ENCODE results near the gene SERPINA5.
"Not testable (repeated sequence)": the region's sequence is repeated elsewhere in the genome, so short reads cannot be mapped to it uniquely, and the experiment has no call there.

SERPINA5 gene

GRCh38 chr14:94575730-94576585 is 5.3 kb upstream of the SERPINA5 start:
- no peak for TF ChIP-seq CTCF (conservative IDR thresholded peaks at IDR 0.05; ENCODE audit: low read depth, low read length)
- H3K4me3 ChIP-seq (ENCODE audit: low read length), result no peak overlapping the region
- peak; percentile 59 for DNase-seq (ENCODE audit: low read depth)

GRCh38 chr14:94577472-94577871 is 3.8 kb upstream of the SERPINA5 start:
- not testable (repeated sequence) for H3K4me3 ChIP-seq (ENCODE audit: low read length)

DNA sequence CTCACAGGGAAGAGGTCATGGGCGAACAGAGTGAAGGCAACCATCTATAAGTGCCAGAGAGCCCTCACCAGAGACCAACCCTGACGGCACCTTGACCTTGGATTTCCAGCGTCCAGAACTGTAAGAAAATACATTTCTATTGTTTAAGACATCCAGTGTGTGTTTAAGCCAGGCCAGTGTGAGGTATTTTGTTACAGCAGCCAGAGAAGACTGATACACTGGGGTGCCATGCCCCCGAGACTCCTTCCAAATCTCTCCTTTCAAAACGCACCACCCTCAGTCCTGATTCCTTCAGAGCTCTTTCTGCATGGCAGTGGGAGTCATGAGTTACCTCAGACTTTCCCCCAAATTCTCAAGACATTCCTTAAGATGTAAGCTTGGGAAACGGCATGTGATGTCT is 2.5 kb upstream of the SERPINA5 start:
- no peak for DNase-seq (ENCODE audit: low read depth)
- TF ChIP-seq CTCF (conservative IDR thresholded peaks at IDR 0.05; ENCODE audit: low read depth, low read length), result no peak

More at GRCh38 chr14:94577472-94577871, 3.8 kb upstream of the SERPINA5 start:
- not testable (repeated sequence) for DNase-seq (ENCODE audit: low read depth)

GRCh38 chr14:94582199-94582750 is 1.0 kb downstream of the SERPINA5 start:
- no peak overlapping the region for H3K4me3 ChIP-seq (ENCODE audit: low read length)
- no peak for TF ChIP-seq CTCF (conservative IDR thresholded peaks at IDR 0.05; ENCODE audit: low read depth, low read length)
- no peak for DNase-seq (ENCODE audit: low read depth)

More for the DNA sequence above, 2.5 kb upstream of the SERPINA5 start:
- no peak overlapping the region for H3K4me3 ChIP-seq (ENCODE audit: low read length)

DNA sequence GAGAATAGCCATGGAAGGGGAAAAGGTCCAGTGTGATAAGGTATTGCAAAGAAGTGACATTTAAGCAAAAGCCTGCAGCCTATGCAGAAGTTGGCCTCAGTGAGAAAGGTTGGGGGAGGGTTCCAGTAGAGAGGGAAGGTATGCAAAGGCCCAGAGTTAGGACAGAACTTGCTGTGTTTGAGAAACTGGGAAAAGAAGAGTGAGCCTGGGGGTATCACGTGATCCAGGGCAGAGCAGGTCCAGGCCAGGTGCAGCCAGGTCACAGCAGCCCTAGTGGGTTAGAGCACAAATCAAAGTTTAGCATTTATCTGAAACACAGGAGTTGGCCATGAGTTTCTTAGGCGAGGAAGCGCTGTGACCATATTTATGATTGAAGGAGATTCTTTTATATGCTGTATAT is 1.6 kb downstream of the SERPINA5 start:
- no peak for DNase-seq (ENCODE audit: low read depth)
- TF ChIP-seq CTCF (conservative IDR thresholded peaks at IDR 0.05; ENCODE audit: low read depth, low read length), result no peak
- H3K4me3 ChIP-seq (ENCODE audit: low read length), result no peak overlapping the region

DNA sequence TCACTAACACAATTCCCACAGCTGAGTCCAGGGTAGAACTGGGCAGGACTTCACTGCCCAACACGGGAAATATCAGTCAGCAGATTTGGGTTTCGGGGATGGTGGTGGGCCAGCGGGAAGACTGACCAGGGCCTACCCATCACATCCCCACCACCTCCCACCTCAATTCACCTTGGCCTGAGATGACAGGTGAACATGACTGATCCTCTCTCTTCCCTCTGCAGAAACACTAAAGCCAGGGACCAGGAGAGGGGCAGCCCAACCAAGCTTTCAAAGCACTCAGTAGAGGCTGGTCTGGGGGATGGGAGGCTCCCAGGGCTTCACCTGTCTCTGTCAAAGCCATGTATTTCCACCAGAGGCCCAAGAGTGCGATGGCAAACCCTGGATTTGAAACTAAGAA is 2.3 kb downstream of the SERPINA5 start:
- TF ChIP-seq CTCF (conservative IDR thresholded peaks at IDR 0.05; ENCODE audit: low read depth, low read length), result no peak
- DNase-seq (ENCODE audit: low read depth), result no peak
- no peak overlapping the region for H3K4me3 ChIP-seq (ENCODE audit: low read length)

DNA sequence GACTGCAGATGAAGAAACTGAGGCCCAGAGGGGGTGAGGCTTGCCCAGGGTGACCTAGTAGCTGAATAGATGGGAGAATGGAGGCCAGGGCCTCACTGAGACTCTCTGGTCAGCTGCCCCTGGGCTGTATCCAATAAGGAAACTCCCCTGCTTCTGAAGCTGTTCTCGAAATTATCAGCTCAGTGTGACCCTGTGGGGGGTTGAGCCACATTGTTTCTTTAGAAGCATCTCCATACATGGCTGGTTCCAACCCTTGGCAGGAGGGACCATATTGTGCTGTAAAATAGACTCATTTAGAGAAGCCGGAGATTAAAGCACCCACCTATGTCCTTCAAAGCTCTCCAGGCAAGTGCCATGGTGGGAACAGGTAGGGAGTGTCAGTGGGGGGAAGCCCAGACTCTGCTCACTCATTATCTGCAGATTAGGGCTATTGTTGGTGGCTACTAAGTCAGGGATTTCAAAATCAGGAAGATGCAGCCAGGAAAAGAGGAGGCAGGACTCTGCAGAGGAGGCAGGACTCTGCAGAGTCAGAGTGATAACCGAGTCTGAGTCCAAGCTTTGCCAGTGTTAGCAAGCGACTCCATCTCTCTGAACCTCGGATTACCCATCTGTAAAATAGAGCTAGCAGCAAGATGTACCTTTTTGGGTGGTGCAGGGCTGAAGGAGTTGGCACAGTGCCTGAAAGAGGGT is 3.5 kb downstream of the SERPINA5 start:
- no peak for DNase-seq (ENCODE audit: low read depth)
- TF ChIP-seq CTCF (conservative IDR thresholded peaks at IDR 0.05; ENCODE audit: low read depth, low read length), result no peak
- no peak overlapping the region for H3K4me3 ChIP-seq (ENCODE audit: low read length)
